ENCODE results near the gene MARVELD3.

The MARVELD3 gene

DNA sequence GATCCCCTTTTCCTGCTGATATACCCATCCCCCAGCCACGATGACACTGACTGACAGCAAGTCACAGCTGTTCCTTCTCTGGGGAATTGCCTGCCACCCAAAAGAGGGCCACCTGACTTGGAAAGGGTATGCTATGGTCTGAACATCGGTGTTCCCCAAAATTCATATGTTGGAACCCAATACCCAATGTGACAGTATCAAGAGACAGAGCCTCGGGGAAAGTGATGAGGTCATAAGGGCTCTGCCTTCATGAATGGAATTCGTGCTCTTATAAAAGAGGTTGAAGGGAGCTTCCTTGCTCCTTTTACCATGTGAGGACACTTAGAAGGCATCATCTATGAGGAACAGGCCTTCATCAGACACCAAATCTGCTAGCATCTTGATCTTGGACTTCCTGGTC lies 7.6 kb upstream of the MARVELD3 start:
- DNase-seq (ENCODE audit: low read depth in 3 of 3, low spot score in 1 of 3) = no peak

DNA sequence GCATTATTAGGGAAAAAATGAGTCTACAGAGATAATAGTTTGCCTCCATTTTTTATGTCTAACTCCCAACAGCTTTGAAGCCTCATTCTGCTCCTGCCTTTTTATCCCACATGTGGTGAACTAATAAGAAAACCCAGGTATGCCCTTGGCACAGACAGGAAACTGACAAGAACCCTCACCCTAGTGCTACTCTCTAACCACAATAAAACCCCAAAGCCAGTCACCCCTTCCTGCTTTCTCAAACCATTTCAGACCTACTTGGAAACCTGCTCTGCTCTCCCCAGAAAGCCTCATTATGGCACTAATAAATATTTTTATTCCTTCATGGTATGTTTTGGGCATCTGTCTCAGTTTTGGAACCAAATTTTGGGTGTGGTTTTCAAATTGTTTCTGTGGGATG lies 3.9 kb upstream of the MARVELD3 start:
- no peak for DNase-seq (ENCODE audit: low read depth in 3 of 3, low spot score in 1 of 3)

DNA sequence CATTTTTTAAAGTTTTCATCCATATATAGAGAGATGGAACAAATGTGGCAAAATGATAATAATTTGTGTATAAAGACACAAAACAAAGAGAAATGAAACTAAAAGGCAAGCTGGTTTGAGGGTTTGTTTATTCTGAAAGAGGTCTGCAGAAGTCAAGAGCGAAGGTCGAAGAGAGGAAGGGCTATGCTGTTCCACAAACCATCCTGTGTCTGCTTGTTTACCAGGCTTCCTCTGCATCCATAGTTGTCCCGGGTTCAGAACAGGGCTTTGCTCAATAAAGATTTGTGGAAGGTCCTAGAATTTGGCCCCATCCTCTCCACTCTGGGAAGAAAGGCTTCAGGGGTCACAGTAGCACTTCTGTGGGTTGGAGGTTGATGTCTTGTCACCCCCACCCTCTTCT lies 2.4 kb upstream of the MARVELD3 start:
- DNase-seq (ENCODE audit: low read depth in 3 of 3, low spot score in 1 of 3) = no peak

DNA sequence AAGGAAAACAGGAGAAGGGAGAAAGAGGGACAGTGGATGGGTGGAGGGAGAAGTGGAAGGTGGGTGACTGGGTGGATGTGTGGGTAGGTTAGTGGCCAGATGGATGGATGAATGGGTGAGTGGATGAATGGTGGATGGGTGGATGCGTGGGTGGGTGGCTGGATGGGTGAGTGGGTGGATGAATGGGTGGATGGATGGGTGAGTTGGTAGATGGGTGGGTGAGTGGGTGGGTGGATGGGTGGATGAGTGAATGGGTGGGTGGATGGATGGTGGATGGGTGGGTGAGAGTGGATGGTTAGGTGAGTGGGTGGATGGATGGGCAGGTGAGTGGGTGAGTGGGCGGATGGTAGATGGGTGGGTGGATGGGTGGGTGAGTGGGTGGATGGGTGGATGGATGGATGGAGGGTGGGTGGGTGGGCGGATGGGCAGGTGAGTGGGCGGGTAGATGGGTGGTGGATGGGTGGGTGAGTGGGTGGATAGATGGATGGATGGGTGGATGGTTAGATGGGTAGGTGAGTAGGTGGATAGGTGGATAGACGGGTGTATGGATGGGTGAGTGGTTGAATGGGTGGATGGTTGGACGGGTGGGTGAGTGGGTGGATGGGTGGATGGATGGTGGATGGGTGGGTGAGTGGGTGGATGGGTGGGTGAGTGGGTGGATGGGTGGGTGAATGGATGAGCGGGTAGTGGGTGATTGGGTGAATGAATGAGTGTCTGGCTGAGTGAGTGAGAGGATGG lies 702 bp upstream of the MARVELD3 start:
- DNase-seq (ENCODE audit: low read depth in 3 of 3, low spot score in 1 of 3) = no peak

DNA sequence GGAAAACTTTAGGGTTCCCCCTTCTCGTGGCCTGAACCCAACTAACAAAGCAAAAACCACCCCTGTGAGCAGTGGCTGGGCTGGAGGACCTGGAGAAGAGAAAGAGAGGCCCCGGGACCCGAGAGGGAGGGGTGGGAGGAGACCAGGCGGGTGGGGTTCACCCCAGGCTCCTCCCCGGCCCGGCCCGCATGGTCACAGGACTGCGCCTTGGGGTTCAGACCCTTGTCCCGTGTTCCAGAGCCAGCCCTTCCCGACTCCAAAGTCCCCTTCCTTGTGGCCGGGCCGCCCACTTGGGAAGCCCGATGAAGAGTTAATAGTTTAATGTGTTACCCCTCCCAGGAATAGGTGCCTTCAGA lies 852 bp downstream of the MARVELD3 start:
- no peak for DNase-seq (ENCODE audit: low read depth in 3 of 3, low spot score in 1 of 3)

DNA sequence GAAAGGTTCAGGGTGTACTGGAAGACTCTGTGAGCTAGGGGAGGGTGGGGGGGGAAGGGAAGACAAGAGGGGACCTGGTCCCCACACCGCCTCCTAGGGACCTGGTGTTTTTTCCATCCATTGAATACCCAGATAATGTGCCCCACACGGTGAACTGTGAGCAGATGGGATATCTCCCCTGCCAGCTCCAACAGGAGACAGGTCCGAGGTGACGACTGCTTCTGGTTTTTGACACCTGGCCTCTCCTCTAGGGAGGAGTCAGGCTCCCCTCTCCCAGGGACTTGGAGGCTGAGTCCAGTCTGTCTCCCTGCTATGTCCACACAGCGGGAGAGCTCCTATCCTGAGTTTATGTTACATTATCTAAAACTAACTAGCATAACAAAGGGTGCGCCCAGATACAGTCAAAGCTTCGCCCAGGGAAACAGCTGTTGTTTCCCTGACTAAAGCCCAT lies 1.8 kb downstream of the MARVELD3 start:
- DNase-seq (ENCODE audit: low read depth in 3 of 3, low spot score in 1 of 3) = no peak

DNA sequence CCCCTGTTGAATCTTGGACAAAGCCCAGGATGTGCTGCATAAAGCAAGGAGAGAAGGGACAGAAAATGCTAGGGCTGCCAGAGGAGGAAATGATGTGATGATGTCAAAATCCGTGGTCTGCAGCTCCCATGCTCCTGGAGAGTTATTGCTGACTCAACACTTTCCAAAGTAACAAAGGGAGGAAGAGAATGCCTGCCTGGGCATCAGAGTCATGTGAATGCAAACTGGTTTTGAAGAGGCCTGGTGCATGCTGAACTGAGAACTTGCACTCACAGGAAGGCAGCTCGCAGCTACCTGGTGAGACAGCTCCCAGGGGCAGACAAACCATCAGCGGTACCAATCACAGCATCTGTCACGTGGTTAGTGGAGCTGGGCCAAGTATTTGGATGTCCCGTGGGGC lies 2.8 kb downstream of the MARVELD3 start:
- no peak for DNase-seq (ENCODE audit: low read depth in 3 of 3, low spot score in 1 of 3)

DNA sequence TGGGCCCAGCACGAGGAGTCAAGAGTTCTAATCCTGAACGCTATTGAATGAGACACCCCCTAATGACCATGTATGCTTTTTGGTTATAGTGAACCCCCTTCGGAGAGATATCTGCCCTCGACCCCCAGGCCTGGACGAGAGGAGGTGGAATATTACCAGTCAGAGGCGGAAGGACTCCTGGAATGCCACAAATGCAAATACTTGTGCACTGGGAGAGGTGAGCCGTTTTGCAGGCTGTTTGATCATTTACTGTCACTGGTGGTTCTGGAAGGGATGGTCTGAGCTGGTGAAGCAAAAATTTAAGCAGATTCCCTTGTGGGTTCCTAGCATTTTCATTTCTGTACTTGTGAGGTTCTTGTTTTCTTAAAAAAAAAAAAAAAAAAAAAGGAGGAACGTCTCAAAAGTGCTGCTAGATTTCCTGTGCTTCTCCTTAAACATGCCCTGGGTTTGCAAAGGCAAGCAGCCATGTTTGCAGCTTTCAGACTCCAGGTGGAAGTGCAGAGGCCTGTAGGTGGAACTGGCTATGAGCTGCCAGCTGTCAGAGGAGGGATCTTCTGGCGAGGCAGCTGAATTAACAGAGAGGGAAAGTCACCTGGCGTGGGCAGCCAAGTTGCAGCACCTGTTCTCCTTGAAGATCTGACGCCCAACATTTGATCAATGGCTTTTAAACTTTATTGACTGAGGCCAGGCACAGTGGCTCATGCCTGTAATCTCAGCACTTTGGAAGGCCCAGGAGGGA lies 3.5 kb downstream of the MARVELD3 start:
- DNase-seq (ENCODE audit: low read depth in 3 of 3, low spot score in 1 of 3) = no peak

DNA sequence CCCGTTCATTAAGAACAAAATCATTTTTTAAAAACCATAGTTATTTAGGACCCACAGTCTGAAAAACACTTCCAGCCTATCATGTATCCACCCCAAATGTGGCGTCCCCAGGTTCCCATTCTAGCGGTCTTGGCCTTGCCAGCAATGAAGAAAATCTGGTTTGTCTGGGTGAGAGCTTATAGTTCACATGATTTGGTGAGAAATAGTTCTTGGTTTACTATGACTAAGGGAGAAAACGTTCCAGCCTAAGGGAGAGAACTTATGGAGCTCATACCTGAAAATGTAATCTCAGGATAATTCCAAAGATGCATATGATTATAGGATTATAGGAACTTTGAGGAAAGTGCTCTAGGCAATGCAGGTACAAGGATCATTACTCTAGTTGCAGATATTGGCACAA lies 4.8 kb downstream of the MARVELD3 start:
- DNase-seq (ENCODE audit: low read depth in 3 of 3, low spot score in 1 of 3) = no peak

DNA sequence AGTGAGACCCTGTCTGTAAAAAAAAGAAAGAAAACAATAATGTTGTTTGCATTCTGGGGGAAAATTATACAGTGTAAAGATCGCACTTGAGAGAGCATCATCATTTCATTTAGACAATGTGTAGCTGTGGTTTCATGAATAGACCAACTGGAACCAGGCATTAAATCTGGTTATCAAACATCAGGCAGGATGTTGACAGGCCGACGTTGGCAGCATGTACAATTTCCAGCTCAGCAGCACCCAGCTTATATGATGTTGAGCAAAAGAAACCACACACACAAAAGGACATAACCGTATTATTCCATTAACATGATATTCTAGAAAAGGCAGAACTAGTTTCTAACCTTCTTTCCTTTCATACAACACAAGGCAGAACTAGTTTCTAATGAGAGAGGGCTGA lies 5.8 kb downstream of the MARVELD3 start:
- DNase-seq (ENCODE audit: low read depth in 3 of 3, low spot score in 1 of 3) = no peak

DNA sequence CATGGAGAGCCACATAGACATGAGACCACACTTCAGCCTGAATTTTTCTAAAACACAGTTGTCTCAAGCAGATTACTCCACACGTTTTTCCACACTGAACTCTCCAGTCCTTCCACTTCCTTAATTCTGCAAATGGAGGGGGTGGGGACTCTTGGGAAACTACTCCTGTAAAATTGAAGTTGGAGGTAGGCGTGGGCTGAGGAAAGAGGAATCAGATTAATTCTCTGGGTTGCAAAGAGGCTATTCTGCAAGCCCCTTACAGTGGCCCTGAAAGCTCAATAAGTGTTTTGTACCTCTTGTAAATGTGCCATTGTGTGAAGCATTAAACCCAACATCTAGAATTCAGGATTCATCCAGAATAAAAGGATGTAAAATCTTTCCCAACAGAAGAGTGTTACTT lies 9.6 kb downstream of the MARVELD3 start:
- DNase-seq (ENCODE audit: low read depth in 3 of 3, low spot score in 1 of 3) = no peak

DNA sequence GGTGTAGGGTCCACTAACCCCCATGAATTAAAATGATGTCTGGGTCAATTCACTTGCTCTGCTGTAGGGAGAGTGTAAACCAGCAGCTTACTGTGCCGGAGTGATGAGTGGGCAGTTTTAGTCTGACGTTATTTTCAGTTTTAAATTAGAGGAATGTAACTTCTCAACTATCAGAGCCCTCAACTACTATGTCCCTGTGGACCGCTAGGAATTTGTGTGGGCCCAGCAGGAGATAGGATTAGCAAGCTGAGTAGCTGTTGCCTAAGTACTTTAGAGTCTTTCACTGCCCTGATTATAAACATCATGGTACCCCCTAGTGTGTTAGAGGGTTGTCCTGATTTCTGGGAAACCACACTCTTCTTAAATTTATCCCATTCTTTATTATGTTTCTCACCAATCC lies 11.4 kb downstream of the MARVELD3 start:
- no peak for DNase-seq (ENCODE audit: low read depth in 3 of 3, low spot score in 1 of 3)

DNA sequence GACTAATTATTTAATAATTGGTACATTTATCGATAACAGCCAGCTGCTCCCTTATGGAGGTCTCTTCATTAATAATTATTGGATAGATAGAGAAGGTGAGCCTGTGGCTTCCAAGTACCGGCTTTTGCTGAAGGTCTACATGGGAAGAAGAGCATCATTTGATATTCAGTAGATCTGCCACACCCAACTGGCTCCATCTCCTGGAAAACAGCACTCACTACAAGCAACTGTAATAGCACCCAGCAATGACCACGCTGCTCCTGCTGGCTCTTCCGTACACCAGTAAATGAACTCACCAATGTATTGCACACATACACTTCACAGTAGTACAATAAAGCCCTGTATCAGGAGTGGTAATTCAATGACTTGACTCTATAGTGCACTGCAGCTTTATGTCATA lies 19.5 kb downstream of the MARVELD3 start:
- DNase-seq (ENCODE audit: low read depth in 3 of 3, low spot score in 1 of 3) = no peak

DNA sequence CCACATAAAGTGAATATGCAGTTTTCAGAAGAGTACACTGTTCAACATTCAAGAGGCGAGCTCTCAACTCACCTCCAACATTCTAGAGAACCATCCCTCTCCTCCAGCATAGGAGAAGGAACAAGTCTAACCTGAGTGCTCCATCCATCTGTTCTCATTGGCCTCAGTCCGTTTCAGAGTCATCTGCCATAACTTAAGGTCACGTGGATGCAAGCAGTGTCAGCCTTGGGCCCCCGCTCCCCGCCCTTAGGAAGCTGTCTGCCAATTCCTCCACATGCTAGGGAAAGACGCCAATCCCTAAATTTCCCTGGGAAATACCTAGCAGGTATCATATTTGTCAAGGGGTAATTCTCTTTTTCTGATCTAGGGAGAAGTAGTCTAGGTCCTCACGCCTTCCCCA lies 21.4 kb downstream of the MARVELD3 start:
- DNase-seq (ENCODE audit: low read depth in 3 of 3, low spot score in 1 of 3) = no peak

DNA sequence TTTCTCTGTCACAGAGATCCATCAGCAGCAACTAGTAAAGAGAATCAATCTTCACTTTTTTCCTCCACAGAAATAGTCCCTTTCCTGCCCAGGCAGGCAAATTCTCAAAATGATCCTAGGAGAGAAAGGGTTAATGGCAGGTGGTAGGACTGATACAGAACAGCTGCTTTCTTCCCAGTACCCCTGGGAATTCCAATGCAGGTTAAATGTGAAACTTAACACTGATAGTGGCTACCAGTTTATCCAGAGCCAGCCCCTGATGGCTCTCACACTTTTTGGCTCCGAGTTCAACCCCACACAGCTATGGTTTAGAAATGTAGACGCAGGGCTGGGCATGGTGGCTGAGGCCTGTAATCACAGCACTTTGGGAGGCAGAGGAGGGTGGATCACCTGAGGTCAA lies 22.2 kb downstream of the MARVELD3 start:
- no peak for DNase-seq (ENCODE audit: low read depth in 3 of 3, low spot score in 1 of 3)

DNA sequence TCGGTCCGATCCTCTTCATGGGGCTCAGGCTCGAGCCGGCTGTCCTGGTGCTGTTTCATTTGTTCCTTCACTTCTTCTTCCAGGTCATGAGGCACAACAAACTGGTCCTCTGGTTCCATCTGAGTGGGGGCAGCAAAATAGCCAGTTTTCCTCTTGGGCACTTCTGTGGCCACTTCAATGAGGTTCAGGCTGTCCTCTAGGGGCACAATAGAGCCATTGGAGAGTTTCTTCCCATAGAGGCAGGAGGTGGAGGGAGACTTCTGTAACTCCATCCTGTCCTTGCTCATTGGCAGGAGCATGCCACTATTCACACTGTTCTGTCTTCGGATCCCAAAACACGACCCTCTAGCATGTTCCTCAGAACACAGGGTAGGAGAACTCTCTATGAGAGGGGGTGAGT lies 22.9 kb downstream of the MARVELD3 start:
- DNase-seq (ENCODE audit: low read depth in 3 of 3, low spot score in 1 of 3) = no peak

DNA sequence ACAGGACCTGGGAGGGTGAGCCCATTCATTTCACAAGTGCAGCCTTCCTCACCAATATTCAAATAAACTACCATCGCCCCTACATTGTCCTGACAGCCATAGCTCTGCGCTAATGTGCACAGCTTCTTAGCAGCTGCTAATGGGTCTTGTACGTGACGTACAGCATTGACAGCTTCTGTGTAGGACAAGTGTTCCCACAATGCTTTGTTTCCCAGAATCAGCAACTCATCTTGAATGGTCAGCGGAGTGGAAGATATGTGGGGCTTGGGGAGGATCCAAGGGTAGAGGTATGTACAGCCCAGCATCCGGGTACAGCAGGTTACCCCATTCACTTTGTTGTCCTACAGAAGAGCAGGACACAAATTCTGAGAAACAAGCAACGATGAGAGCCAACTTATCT lies 23.7 kb downstream of the MARVELD3 start:
- DNase-seq (ENCODE audit: low read depth in 3 of 3, low spot score in 1 of 3) = no peak

DNA sequence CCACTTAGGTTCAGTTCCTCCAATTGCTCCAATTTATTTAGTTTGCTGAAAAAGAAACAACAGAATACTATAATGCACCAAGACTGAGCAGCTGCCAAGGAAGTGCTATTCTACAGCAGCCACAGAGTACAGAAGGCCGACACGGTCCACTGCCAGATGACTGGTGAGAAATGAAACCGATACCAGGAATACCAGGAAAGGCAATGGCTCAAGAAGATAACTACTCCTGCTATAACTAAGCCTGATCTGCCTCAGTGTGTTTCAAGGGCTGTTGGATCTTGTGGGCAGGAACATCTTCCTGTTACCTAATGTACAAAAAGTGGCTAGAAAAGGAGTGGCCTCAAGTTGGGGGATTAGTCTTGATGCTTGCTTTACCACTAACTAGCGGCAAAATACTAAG lies 32.8 kb downstream of the MARVELD3 start:
- no peak for DNase-seq (ENCODE audit: low read depth in 3 of 3, low spot score in 1 of 3)

DNA sequence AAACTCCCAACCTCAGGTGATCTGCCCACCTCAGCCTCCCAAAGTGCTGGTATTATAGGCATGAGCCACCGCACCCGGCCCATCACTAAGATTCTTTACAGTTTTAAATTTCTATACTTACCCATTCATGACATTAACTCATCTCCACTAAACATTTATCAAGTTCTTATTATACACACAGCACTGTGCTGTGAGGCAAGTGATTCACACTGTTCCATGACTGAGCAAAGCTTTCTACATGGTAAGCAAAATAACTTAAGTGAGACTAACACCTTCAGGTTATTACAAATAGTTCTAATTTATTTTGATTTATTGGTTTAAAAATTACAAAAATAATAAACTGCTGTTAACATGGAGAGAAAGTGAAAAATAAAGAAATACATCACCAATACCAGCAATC lies 33.5 kb downstream of the MARVELD3 start:
- DNase-seq (ENCODE audit: low read depth in 3 of 3, low spot score in 1 of 3) = no peak

DNA sequence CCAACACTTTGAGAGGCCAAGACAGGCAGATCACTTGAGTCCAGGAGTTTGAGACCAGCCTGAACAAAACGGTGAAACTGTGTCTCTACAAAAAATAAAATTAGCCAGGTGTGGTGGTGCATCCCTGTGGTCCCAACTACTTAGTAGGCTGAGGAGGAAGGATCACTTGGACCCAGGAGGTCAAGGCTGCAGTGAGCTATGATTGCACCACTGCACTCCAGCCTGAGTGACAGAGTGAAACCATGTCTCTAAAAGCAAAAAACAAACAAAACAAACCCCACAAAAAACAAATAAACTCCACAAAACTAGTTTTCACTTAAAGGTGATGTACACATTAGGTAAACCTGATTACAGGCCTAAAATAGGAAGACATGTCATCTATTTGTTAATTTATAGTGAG lies 40.3 kb downstream of the MARVELD3 start:
- no peak for DNase-seq (ENCODE audit: low read depth in 3 of 3, low spot score in 1 of 3)

DNA sequence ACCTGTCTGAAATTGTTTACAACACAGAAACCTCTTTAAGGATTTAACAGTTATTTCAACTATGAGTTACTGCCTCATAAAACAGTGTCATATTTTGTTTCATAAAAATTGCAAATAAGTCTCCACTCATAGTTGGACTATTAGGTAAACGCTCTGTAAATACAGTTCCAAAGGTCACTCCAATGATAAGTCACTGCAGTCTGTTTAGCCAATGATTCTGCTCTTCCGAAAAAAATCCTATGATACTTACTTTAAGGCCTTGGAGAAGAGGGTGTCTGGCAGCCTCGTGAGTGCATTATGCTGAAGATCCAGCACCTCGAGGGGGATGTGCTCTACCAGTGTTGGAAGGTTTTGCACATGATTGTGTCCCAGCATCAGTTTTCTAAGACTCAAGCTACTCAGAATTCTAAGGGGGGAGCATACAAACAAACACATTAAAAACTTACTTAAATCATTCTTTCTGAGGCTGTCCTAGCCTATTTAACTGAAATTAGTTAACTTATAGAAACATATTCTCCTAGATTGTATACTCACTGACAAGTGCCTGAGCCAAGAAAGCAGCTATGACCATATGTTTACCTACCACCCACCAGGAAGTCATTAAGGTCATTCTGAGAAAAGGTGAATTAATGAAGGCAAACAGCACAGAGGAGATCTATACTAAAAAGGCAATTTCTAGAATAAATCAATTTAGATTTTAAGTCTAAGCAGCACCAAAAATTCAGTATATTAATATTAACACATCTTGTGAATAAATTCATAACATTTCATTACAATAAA lies 41.1 kb downstream of the MARVELD3 start:
- no peak for DNase-seq (ENCODE audit: low read depth in 3 of 3, low spot score in 1 of 3)

DNA sequence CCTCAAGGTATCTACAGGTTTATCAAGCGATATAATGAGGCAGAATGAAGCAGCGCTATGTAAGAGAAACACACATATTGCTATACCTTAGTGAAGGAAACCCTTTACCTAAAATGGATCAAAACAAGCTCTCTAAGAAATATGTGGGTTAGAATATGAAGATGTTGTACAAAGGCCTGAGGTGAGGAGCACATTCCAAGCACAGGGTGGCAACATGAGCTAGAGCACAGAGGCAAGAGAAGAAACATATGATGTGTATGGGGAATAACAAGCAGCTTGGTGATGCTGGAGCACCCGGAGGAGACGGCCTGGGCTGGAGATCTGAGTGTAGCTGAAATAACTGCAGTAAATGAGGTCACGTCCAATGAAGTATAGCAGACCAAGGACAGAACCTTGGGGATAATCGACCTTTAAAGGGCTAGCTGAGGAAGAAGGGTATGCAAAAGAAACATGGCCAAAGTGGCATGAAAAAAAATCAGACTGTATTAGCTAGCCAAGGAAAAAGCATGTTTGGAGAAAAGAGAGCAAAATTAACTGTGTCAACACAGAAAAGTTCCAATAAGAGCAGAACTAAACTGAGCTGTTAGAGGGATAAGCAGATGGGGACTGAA lies 44.0 kb downstream of the MARVELD3 start:
- DNase-seq (ENCODE audit: low read depth in 3 of 3, low spot score in 1 of 3) = no peak
